Fibroblast of the aortic adventitia (primary cell): ENCODE results near the gene OTOA. TPM values are rescaled to one million over a fixed set of nuclear protein-coding genes. Genes with fewer than 3 reads are reported as not detected.
"Not testable (repeated sequence)": the region's sequence is repeated elsewhere in the genome, so short reads cannot be mapped to it uniquely, and the experiment has no call there.

Experiments used
- DNase-seq: peaks from one replicate; pipeline ENCODE4 v3.0.0-alpha.2; 2010; ENCODE audit warnings: low read depth
- H3K4me3 ChIP-seq: 2 replicates; pipeline ENCODE4 v1.5.1; 2011; ENCODE audit warnings: low read depth, mild to moderate bottlenecking, control low read depth, low read length, moderate library complexity
- total RNA-seq: library from RNA; depleted of rRNA; stranded (reverse); fragments of >200 nt; gene quantifications from 2 replicates; pipeline ENCODE4 v1.2.3, GENCODE V29; 2012; ENCODE audit warnings: low replicate concordance
- TF ChIP-seq, protein P1 (sequence below): IDR thresholded peaks from 2 replicates; pipeline ENCODE4 v1.5.1; 2011; ENCODE audit warnings: mild to moderate bottlenecking, low read length, control low read depth, inconsistent platforms; ENCODE audit not compliant: insufficient read depth

The OTOA gene
- total RNA-seq, 1 donor: 0.09 TPM

- TF ChIP-seq, protein P1, sequence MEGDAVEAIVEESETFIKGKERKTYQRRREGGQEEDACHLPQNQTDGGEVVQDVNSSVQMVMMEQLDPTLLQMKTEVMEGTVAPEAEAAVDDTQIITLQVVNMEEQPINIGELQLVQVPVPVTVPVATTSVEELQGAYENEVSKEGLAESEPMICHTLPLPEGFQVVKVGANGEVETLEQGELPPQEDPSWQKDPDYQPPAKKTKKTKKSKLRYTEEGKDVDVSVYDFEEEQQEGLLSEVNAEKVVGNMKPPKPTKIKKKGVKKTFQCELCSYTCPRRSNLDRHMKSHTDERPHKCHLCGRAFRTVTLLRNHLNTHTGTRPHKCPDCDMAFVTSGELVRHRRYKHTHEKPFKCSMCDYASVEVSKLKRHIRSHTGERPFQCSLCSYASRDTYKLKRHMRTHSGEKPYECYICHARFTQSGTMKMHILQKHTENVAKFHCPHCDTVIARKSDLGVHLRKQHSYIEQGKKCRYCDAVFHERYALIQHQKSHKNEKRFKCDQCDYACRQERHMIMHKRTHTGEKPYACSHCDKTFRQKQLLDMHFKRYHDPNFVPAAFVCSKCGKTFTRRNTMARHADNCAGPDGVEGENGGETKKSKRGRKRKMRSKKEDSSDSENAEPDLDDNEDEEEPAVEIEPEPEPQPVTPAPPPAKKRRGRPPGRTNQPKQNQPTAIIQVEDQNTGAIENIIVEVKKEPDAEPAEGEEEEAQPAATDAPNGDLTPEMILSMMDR: no peak
- DNase-seq: no peak
- no peak overlapping the region for H3K4me3 ChIP-seq
These were observed 20.0 kb upstream of the OTOA start for GRCh38 chr16:21643785-21644184.

GRCh38 chr16:21644674-21645073 is 19.1 kb upstream of the OTOA start:
- H3K4me3 ChIP-seq: no peak overlapping the region
- DNase-seq: no peak
- TF ChIP-seq, protein P1: no peak

DNA sequence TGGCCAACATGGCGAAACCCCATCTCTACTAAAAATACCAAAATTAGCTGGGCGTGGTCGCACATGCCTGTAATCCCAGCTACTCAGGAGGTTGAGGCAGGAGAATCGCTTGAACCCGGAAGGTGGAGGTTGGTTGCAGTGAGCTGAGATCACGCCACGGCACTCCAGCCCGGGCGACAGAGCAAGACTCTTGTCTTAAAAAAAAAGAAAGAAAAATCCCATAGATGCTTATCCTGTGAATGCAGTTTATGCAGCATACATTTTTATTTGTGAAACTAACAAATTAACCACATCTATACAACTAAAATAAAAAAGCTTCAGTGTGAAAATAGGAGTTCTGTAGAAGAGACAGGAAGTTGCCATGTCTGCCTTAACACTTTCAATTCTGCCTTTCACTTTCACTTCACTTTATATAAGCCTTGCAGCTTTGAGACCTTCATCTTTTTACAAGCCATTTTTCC is 18.5 kb upstream of the OTOA start:
- no peak overlapping the region for H3K4me3 ChIP-seq
- peak; percentile 51 for DNase-seq
- TF ChIP-seq, protein P1: no peak

DNA sequence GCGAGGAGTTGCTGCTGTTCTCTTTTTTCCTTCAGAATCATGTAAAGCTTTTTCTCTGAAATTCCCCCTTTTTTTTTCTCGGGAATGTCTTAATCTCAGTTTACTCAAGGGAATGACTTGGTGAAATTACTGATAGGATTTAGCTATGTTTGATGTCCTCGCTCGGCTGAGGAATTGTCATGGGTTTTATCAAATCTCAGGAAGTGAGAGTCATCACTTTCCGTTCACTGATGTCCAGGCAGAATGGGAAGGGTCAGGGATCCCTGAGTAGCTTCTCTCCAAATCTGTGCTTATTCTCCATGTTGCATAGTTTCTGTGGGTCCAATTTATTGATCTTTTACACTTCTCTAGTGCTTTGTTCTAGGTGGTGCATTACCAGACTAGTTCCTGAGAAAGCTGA is 17.7 kb upstream of the OTOA start:
- TF ChIP-seq, protein P1: no peak
- DNase-seq: peak; percentile 20
- H3K4me3 ChIP-seq: no peak overlapping the region

GRCh38 chr16:21646721-21647561 is 16.8 kb upstream of the OTOA start:
- no peak overlapping the region for H3K4me3 ChIP-seq
- TF ChIP-seq, protein P1: no peak
- no peak for DNase-seq

GRCh38 chr16:21647562-21648164 is 16.1 kb upstream of the OTOA start:
- no peak for DNase-seq
- TF ChIP-seq, protein P1: no peak
- H3K4me3 ChIP-seq: no peak overlapping the region

DNA sequence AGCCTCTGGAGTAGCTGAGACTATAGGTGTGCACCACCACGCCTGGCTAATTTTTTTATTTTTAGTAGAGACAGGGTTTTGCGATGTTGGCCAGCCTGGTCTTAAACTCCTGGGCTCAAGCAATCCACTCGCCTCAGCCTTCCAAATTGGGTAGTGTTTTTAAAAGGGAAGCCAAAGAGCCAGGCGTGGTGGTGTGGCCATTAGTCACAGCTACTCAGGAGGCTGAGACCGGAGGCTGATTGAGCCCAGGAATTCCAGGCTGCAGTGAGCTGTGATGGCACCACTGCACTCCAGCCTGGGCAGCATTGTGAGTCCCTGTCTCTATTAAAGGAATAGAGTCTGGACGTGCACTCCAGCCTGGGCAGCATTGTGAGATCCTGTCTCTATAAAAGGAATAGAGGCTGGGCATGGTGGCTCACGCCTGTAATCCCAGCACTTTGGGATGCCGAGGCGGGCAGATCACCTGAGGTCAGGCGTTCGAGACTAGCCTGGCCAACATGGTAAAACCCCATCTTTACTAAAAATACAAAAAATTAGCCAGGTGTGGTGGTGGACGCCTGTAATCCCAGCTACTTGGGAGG is 13.9 kb upstream of the OTOA start:
- DNase-seq, H3K4me3 ChIP-seq: not testable (repeated sequence)
